ENCODE data around the gene ZNF770.

Gene ZNF770, protein sequence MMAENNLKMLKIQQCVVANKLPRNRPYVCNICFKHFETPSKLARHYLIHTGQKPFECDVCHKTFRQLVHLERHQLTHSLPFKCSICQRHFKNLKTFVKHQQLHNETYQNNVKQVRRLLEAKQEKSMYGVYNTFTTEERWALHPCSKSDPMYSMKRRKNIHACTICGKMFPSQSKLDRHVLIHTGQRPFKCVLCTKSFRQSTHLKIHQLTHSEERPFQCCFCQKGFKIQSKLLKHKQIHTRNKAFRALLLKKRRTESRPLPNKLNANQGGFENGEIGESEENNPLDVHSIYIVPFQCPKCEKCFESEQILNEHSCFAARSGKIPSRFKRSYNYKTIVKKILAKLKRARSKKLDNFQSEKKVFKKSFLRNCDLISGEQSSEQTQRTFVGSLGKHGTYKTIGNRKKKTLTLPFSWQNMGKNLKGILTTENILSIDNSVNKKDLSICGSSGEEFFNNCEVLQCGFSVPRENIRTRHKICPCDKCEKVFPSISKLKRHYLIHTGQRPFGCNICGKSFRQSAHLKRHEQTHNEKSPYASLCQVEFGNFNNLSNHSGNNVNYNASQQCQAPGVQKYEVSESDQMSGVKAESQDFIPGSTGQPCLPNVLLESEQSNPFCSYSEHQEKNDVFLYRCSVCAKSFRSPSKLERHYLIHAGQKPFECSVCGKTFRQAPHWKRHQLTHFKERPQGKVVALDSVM

DNA sequence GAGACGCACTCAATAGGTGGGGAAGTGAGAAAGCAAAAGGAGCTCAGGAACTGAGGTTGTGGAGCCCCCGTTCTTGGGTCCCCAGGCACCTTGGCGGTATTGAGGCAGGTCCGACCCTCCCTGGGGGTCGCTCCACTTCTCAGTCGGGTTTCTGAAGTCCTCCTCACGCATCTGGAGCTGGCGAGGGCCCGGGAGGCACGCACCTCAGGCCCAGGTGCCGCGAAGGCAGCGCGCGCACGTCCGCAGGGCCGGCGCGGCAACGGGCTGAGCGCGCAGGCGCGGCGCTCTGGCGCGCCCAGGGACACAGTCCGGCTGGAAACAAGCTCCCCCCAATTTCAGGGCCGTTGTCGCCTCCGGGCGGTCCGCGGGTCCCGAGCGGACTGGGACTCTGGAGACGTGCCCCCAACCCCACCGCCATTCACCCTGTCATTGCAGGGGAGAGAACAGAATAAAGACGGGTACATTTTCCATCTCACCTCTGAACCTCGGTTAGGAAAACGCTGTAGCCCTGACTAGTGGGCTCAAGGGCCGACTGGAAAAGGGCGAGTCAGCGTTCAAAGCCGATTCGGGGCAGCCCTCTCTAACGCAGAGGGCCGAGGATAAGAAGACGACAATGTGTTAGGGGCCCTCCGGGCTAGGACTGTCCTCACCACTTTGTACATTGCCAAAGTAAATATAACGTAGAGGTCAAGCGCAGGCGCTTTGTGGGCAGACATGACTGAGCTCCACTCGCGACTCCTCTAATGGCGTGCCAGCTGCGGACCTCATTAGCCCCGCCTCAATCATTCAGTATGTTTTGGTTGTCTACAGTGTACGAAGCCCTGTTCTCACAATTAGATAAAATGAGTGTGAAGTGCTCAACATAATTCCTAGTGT is at the start of gene ZNF770:
Gene ZNF770, minus strand, starts transcription at position 261 of the 876 bp plus-strand sequence. CDS start 4,853 bp downstream, outside the sequence.
- DNase-seq: peak; percentile 41

DNA sequence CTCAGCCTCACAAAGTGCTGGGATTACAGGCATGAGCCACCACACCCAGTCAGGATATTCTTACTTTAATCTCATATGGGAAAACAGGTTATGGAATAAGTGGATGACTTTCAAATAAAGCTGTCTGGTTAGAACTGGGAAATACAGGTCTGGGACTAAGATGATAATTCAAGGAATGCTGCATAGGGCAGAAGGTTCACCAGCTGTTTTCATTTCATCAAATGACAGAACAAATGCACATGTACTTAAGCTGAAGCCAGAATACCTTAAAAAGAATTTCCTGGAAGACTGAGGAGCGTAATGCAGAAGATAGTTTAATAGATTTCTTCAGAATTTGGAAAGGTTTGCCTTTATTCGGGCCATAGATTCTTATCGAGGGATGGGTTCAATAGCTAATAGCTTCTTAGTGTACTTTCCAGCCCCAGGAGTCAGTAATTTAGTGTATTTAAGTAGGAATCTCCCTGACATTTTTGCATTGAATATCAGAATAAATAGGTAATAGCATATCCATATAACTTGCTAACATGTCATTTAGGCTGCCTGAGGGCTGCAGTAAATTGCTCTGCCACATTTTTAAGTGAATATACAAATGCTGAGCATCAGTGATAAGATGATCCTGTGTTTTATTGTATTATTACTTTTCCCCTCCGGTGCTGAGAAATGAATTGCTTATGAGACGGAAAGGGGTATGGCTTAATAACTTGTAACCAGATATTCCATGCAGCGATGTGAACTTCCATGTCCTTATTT is 40.3 kb upstream of the ZNF770 start:
- no peak for DNase-seq

DNA sequence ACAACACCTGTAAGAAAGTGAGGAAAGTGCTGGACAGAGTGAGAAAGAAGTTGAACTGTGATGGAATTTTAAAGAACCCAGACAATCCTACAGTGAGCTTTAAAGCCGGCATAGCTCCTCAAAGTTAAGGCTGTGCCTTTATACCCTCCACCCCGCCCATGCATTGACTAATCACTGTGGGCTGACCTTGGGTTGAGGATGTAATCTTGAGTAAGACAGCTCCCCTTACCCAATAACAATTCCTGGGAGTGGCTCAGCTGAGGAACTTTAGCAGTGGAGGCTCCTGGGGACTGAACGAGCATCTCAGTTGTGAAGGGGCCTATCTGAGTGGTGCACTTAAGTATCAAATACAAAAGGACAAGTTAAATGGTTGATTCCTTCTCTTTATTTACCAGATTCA is 35.7 kb upstream of the ZNF770 start:
- DNase-seq: no peak

DNA sequence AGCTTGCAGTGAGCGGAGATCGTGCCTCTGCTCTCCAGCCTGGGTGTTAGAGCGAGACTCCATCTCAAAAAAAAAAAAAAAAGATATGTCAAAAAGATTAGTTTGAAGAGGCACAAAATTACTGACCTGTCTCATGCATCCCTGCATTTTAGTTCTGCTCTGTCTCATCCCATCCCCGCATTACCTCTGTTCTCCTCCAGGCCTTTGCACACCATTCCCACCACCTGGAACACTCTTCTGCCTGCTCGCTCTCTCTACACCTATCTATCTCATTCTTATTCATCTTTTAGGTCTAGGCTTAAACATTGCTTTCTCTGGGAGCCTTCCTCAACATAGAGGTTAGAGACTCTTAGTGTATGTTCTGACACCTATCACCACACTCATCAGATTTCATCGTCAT is 32.9 kb upstream of the ZNF770 start:
- DNase-seq: no peak

DNA sequence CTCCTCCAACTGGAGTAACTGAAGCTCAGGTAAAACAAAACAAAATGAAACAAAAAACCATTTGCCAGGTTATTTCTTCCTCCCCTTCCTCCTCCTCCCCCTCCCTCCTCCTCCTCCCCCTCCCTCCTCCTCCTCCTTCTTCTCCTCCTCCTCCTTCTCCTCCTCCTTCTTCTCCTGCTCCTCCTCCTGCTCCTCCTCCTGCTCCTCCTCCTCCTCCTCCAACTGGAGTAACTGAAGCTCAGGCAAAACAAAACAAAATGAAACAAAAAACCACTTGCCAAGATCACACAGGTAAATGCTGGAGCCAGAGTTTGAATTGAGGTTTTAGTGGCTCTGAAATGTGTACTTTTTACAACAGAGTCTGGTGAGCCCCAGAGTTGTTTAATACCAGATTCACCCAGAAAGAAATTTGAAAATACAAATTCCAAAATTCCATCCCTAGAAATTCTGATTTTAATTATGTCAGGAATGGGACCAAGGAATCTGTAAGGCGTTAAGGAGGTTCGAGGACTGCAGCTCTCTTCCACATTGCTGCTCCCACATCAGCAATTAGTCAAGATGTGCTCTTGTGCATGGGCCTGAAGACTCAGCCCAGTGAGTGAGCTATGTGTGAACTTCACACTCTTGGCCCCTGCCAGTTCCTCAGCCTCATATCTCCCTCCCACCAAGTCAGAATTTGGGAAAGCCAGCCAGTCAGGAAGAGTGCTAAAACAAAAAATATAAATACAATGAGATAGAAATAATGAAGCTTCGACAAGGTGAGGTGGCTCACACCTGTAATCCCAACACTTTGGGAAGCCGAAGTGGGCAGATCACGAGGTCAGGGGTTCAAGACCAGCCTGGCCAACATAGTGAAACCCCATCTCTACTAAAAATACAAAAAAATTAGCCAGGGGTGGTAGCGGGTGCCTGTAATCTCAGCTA is 31.6 kb upstream of the ZNF770 start:
- no peak for DNase-seq

DNA sequence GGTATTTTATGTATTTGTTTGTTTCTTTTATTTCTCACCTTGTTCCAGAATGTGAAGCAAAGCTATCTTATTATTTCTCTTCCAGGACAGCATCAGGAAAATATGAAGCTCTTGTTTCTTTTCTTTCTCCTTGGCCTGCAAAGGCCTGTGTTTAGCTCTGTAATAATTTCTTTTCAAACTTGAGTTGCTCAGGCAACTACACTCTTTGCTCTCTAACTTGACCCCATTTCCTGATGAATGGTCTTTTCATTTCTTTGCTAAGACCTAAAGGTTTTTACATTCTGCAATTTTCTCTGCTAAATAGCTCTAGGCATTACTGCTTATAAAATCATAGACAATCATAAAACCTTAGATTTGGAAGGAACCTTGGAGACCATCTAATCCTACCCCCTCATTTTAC is 26.2 kb upstream of the ZNF770 start:
- no peak for DNase-seq

DNA sequence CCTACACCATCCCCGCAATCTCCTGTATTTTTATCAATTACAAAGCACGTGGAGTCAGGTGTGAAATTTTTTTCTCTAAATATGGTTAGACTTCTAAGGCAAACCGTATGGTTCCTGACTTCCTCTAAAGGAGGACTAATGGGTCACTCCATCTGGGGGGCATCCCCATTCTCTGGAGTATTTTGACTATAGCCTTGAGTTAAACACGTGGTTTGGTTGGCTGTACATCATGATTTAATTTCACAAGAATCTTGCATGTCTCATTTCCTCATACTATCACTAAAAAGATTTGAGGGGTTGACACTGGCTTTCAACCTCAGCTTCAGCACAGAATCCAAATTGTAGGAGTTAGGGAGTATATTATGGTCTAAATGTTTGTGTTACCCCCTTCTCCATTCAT is 25.3 kb upstream of the ZNF770 start:
- DNase-seq: no peak

DNA sequence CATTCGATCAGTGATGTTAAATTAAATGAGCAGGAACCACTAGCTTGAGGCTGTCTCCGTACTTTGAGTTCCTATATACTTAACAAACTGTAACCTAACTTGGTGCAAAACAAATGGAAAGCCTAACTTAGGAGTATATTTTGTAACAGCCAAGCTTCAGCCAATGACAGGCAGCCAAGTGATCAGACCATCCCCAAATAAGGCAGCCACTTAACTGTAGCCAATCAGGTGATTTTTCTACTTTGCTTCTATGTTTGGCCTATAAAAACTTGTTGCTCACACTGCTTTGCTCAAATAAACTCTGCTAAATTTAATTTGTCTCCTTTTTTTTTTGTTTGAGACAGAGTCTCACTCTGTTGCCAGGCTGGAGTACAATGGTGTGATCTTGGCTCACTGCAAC is 19.3 kb upstream of the ZNF770 start:
- no peak for DNase-seq

DNA sequence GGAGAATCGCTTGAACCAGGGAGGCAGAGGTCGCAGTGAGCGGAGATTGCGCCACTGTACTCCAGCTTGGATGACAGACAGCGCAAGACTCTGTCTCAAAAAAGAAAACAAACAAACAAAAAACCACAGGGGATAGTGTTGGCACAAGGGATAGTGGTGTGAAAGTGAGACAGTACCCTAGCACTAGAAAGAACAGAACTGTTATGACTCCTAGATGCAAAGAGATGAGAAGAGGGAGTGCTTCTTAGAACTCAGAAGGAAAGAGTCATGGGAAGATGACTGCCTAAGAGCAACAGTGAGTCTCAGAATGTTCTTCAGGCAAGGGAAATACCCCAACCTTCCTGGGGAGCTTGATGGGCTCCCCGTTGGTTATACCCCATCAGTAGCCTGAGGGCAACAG is 17.8 kb upstream of the ZNF770 start:
- no peak for DNase-seq

DNA sequence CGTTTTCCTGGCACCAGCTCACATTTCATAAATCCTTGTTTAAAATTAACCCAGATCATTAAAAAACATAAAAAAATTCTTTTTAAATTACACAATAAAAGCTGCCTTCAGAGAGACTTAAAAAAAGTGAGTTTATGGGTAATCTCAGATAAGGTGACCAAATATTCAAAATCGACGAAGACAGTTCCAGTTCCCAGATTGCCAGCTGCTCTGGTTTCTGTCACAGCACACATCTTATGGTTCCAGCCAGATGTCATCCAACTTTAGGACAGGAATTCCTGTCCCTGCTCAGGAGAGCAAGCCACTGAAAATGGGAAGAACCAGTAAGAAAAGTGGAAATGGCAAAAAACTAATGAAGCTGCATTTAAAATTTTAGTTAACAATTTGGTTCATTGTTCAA is 15.8 kb upstream of the ZNF770 start:
- DNase-seq: no peak

DNA sequence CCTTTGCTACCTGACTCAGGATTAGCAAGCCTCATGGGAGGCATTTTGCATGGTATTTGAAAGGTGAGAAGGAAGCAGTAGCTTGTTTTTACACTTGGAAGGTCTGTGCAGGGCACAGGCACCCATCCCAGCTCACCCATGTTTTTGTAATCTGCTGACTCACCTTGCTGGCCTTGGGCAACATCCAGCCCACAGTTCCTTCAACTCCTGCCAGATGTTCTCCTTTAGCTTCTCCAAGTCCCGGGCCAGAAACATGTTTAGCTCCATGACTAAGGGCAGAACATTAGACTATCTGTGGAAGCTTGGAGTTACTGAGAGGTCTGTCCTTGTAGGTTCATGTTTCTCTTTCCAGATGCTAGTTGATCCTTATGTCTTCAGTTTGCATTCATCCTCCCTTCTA is 12.4 kb upstream of the ZNF770 start:
- DNase-seq: no peak

DNA sequence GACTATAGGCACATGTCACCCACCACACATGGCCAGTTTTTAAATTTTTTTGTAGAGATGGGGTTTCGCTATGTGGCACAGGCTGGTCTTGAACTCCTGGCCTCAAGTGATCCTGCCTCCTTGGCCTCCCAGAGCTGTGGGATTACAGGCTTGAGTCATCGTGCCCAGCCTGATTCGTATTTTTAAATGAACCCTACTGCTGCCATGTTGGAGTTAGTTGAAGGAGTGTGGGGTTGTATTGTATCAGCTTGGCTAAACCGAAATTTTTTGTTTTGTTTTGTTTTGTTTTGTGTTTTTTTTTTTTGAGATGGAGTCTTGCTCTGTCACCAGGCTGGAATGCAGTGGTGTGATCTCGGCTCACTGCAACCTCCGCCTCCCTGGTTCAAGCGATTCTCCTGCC is 11.8 kb upstream of the ZNF770 start:
- no peak for DNase-seq

DNA sequence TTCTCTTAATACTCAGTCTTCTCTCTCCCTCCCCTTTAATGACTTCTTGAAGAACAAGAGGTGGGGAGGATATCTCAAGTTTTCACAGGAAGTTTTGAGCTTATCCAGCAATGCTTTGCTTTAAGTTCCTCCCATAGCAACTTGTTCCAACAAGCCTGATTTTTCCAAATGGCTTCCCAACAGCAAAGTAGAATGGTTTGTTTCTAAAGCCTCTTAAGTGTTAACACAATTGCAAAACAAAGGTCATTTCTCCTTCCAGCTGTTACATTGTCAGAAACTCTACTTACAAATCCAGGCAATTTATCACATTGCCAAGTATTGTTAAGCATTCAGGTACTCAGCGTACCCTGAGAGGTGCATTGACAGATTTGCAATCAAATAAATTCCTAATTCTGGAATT is 6.8 kb upstream of the ZNF770 start:
- DNase-seq: no peak

DNA sequence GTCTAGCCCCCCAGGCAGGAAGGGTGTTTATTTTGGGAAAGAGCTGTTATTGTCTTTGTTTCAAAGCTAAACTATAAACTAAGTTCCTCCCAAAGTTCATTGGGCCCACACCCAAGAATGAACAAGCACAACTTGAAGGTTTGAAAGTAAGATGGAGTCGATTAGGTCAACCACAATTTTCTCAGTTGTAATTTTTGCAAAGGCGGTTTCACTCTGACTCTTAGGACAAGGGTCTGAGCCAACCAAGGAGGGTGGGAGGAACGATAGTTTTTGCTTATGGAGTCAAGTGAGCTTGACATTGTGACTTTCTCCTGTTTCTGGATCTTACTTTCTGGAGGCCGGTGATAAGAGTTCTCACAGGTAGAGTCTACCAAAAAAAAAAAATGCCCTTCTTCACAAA is 5.8 kb upstream of the ZNF770 start:
- DNase-seq: no peak

DNA sequence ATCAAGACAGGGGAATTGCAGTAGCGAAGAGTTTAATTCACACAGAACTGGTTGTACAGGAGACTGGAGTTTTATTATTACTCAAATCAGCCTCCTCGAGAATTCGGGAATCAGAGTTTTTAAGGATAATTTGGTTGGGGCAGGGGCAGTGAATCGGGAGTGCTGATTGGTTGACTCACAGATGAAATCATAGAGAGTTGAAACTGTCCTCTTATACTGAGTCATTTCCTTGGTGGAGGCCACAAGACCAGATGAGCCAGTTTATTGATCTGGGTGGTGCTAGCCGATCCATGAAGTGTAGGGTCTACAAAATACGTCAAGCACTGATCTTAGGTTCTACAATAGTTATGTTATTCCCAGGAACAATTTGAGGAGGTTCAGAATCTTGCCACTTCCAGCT is 5.3 kb upstream of the ZNF770 start:
- DNase-seq: no peak

DNA sequence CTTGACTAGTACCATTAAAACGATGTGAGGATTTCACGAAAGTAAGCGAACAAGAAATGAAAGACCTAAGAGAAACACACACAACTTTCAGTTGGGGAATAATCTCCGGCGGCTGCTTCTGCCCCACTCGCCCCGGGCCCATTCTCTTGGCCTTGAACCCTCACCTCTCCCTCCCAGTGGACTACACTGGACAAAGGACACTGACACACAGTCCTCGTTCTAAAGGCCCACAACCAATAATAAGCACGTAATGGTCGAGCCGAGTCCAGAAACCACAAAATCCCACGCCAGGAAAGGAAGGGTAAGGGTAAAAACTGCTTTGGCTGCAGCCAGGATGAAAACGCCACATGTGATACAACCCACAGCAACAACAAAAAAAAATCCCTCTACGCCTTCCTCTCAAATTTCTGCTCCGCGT is 469 bp downstream of the ZNF770 start:
- DNase-seq: no peak

DNA sequence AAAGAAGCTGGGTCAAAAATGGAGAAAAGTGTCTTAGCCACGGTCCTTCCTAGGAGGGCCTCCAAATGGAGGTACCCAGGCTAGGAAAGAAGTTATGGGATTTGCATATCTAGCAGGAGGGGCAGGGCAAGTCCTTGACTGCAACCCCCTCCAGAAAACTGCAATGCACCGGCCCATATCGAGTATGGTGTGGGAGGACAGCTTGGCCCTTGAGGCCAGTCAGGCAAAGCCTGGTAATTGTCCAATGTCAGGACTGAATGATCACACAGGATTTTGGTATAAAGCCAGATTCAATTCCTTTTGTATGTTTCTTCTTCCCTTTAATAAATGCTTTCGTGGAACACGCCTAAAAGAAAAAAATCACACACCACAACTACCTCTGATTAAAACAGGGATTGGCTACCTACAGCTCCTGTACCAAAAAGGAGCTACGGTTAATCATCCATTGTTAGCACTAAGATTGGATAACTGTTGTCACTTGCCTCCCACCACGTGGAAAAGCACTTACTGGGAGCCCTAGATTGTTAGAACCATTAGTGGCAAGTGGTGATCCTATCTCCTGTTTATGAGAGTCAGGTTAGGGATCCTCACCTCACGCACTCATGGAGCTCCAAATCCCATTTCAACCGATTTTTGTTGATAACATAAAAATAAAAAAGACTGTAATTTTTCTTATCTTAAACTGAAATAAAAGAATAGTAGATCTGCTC is 1.2 kb downstream of the ZNF770 start:
- DNase-seq: no peak

DNA sequence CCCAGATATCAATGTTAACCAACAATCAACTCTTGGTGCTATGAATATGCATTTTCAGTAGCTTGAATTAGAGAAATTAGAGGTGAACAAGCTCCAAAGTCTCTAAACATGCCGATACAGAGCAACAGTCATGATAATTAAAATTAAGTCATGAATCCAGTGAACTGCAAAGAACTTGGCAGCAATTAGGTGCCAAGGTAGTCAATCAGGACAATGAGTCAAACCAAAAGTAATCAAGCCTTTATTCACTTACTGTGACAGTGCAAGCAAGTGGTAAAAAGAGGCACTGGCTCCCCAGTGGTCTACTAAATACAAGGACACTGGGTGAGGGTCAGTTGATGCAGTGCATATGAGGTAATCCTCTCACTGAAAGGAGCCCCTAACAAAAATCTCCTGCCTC is 1.8 kb downstream of the ZNF770 start:
- no peak for DNase-seq

DNA sequence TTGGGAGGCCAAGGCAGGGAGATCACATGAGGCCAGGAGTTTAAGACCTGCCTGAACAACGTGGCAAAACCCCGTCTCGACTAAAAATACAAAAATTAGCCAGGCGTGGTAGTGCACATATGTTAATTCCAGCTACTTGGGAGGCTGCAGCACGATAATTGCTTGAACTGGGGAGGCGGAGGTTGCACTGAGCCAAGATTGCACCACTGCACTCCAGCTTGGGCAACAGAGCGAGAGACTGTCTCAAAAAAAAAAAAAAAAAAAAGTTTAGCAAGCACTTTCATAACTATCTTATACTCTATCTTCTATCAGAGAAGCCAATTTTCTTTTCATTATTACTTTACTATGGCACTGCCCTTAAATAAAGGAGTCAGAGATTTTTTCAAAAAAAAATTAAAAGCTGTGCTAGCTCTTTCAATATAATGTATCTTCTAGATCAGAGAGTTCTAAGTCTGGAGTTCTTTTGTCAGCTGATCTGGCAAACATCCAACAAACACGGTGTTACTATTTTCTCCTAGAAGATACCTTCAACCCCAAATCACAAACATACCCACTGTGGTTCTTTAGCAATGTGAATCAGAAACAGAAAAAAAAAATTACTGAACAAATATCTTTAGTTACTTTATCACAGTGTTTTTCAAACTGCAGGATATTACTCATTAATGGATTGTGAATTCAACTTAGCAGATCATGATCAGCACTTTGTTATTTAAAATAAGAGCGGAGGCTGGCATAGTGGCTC is 3.0 kb downstream of the ZNF770 start:
- no peak for DNase-seq

DNA sequence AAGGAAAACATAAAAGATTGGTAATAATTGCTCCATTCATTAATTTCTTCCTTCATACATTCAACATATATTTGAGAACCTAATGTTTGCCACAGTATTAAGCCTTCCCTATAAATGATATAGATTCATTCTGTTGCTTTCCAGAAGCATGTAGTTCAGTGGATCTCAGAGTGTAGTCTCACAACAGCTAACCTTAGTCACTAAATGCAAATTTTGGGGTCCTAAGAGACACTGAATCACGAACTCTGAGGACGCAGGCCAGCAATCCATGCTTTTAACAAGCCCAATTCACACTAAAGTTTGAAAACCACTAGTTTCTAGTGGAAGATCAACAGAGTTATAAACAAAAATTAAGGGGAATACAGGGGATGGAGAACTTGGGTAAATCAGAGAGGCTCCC is 11.3 kb downstream of the ZNF770 start:
- DNase-seq: no peak
